Testis (tissue), 3 donors: ENCODE results near the gene CHGA. TPM values are rescaled to one million over a fixed set of nuclear protein-coding genes. Genes with fewer than 3 reads are reported as not detected.

Experiments used
- DNase-seq: peaks from one replicate; pipeline ENCODE4 v3.0.0-alpha.2; 2019
- H3K27ac ChIP-seq, 2 donors: fragments of 200-600 bp; sonication (generic); one replicate each; pipeline ENCODE4 v1.5.1; 2019
- H3K27me3 ChIP-seq: fragments of 200-600 bp; sonication (generic); one replicate; pipeline ENCODE4 v1.5.1; 2019
- H3K36me3 ChIP-seq: fragments of 200-600 bp; sonication (generic); one replicate; pipeline ENCODE4 v1.5.1; 2017; ENCODE audit warnings: low read depth; ENCODE audit errors: missing control alignments
- H3K4me1 ChIP-seq: fragments of 200-600 bp; sonication (generic); one replicate; pipeline ENCODE4 v1.5.1; 2019
- H3K4me3 ChIP-seq, 2 donors: fragments of 200-600 bp; sonication (generic); one replicate each; pipeline ENCODE4 v1.5.1; 2017 to 2019
- H3K9me3 ChIP-seq: fragments of 200-600 bp; sonication (generic); one replicate; pipeline ENCODE4 v1.5.1; 2017
- CTCF ChIP-seq, 3 experiments: fragments of 450-650 bp in 2 of 3; fragments of 200-600 bp in 1 of 3; sonication (generic) in 1 of 3; IDR thresholded peaks; one replicate each; pipeline ENCODE4 v1.5.1; 2016 to 2019; ENCODE audit warnings: antibody characterized with exemption in 3 of 3, mild to moderate bottlenecking in 2 of 3, moderate library complexity in 1 of 3
- POLR2A ChIP-seq: fragments of 450-650 bp; IDR thresholded peaks from one replicate; pipeline ENCODE4 v1.6.1; 2017; ENCODE audit warnings: antibody characterized with exemption, mild to moderate bottlenecking, moderate library complexity
- WGBS, 2 donors: methylation state at CpG; one replicate each; pipeline ENCODE4 v1.1.5; 2018; 5-methylcytosine and 5-hydroxymethylcytosine counted together
- intact Hi-C: fragments of 100-400 bp; cut with DNase I; formaldehyde crosslinking; loops from one replicate; pipeline ENCODE4 v1.15.1; 2023; ENCODE audit warnings: low total_unique reads
- polyA plus RNA-seq: library from polyadenylated mRNA; stranded (reverse); fragments of 350-450 nt; fragmentation: Illumina TruSeq; extraction: RNeasy Lipid Tissue Mini Kit (QIAGEN cat#74804); gene quantifications from one replicate; pipeline ENCODE4 v1.2.3, GENCODE V29; 2014; ENCODE audit warnings: low read depth, low replicate concordance; ENCODE audit not compliant: insufficient read depth
- total RNA-seq, 2 donors: library from RNA; depleted of rRNA; stranded (reverse); fragments of >200 nt; gene quantifications; one replicate each; pipeline ENCODE4 v1.2.3, GENCODE V29; 2016

Gene CHGA
- total and polyA plus RNA-seq, 3 donors from 2014 or later = 92.9 to 225 (median 191) TPM

GRCh38 chr14:92932448-92933395 lies 9.8 kb downstream of the CHGA start:
- no peaks in the 10 kb centered on the region for H3K9me3 ChIP-seq
- intact Hi-C loops = no loop called here
- WGBS, 2 donors = 58 to 69% methylated on average over 29 to 35 of the region's 35 CpGs
- no peaks in the 10 kb centered on the region for H3K36me3 ChIP-seq
- H3K27me3 ChIP-seq = no peaks in the 10 kb centered on the region
- DNase-seq = no peak
- H3K4me3 ChIP-seq = peak overlapping the region; percentile 6 to 39
- TF ChIP-seq POLR2A = no peak
- no peak for TF ChIP-seq CTCF (IDR thresholded peaks at IDR 0.05)
- peak overlapping the region; percentile 69 to 83 for H3K27ac ChIP-seq
- peaks cover 28% of the 10 kb centered on the region for H3K4me1 ChIP-seq

- no peak for DNase-seq
Observed at GRCh38 chr14:92933481-92933880, 10.5 kb downstream of the CHGA start.

GRCh38 chr14:92934196-92935085 lies 11.5 kb downstream of the CHGA start:
- H3K27me3 ChIP-seq = no peaks in the 10 kb centered on the region
- TF ChIP-seq POLR2A (no peak), CTCF (IDR thresholded peaks at IDR 0.05) (no peak)
- H3K27ac ChIP-seq = no peak overlapping the region
- H3K36me3 ChIP-seq = no peaks in the 10 kb centered on the region
- no peak for DNase-seq
- no peak overlapping the region for H3K4me3 ChIP-seq
- H3K9me3 ChIP-seq = no peaks in the 10 kb centered on the region
- H3K4me1 ChIP-seq = peaks cover 22% of the 10 kb centered on the region
- 73 to 85% methylated on average over 12 to 19 of the region's 19 CpGs for WGBS, 2 donors
- intact Hi-C loops = no loop called here

More at GRCh38 chr14:92933481-92933880, 10.5 kb downstream of the CHGA start:
- H3K4me1 ChIP-seq = peaks cover 22% of the 10 kb centered on the region
- H3K27ac ChIP-seq = peak overlapping the region in 1 of 2 donors; percentile 83
- intact Hi-C loops = no loop called here
- TF ChIP-seq CTCF (IDR thresholded peaks at IDR 0.05) (no peak), POLR2A (no peak)
- H3K4me3 ChIP-seq = peak overlapping the region in 1 of 2 donors; percentile 39
- 69 to 85% methylated on average over 2 to 8 of the region's 8 CpGs for WGBS, 2 donors
- no peaks in the 10 kb centered on the region for H3K27me3 ChIP-seq
- H3K9me3 ChIP-seq = no peaks in the 10 kb centered on the region
- no peaks in the 10 kb centered on the region for H3K36me3 ChIP-seq

GRCh38 chr14:92935446-92935845 lies 12.5 kb downstream of the CHGA start:
- Histone ChIP-seq H3K4me1 (peaks cover 27% of the 10 kb centered on the region), H3K27ac (no peak overlapping the region), H3K4me3 (no peak overlapping the region), H3K36me3 (no peaks in the 10 kb centered on the region), H3K9me3 (no peaks in the 10 kb centered on the region), H3K27me3 (no peaks in the 10 kb centered on the region)
- TF ChIP-seq POLR2A (no peak), CTCF (IDR thresholded peaks at IDR 0.05) (no peak)
- no peak for DNase-seq
- WGBS, 2 donors = 91 to 96% methylated on average over 4 to 11 of the region's 11 CpGs
- intact Hi-C loops = no loop called here
